ENCODE data around the gene ADGRB2. TPM values are rescaled to one million over a fixed set of nuclear protein-coding genes. Genes with fewer than 3 reads are reported as not detected.
A peak's percentile ranks its signal among the peaks of the same experiment; 100 is the strongest.

The ADGRB2 gene
- total and polyA plus RNA-seq, 3 donors from 2014 or later, result 11.8 to 18.0 (median 15.7) TPM

- H3K4me1 ChIP-seq, result no peaks in the 10 kb centered on the region
- H3K9me3 ChIP-seq, result no peaks in the 10 kb centered on the region
- TF ChIP-seq CTCF (IDR thresholded peaks at IDR 0.05), result no peak
- no peaks in the 10 kb centered on the region for H3K36me3 ChIP-seq (ENCODE audit: low read depth, missing control alignments)
- H3K4me3 ChIP-seq, result peak overlapping the region in 1 of 2 donors; percentile 63
- H3K27ac ChIP-seq, result peak overlapping the region in 1 of 2 donors; percentile 19
- H3K27me3 ChIP-seq, result no peaks in the 10 kb centered on the region
- no peak for DNase-seq
- intact Hi-C loops (cut with DNase I; ENCODE audit: low total_unique reads), result loop anchor here (10.0 kb wide), 1 partner anchor 123 kb away; no protein-coding TSS in a partner anchor
- 38 to 43% methylated on average over 1 of the region's 1 CpG for WGBS, 2 donors
Measured at GRCh38 chr1:31787786-31788137, 23.6 kb upstream of the ADGRB2 start.

DNA sequence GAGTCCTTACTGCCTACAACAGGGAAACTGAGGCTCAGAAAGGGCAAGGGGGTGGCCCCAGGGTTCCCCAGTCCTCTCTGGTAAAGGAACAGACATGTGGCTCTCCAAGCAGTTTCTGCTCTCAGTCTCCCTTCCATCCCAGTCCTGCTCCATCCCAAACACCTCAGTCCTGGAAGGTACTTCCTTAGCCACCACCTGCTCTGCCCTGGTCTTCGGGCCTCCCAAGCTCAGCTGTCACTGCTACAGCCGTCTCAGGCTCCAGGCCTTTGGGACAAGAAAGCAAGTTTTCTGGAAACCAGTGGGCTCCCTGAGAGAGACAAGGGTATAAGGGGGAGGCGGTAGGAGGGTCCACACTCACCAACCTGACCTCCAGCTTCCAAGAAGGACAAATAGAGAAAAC lies 23.1 kb upstream of the ADGRB2 start:
- intact Hi-C loops (cut with DNase I; ENCODE audit: low total_unique reads), result loop anchor here (10.0 kb wide), 1 partner anchor 122 kb away; no protein-coding TSS in a partner anchor
- 75 to 89% methylated on average over 3 of the region's 3 CpGs for WGBS, 2 donors
- peaks cover 4% of the 10 kb centered on the region for H3K4me1 ChIP-seq

DNA sequence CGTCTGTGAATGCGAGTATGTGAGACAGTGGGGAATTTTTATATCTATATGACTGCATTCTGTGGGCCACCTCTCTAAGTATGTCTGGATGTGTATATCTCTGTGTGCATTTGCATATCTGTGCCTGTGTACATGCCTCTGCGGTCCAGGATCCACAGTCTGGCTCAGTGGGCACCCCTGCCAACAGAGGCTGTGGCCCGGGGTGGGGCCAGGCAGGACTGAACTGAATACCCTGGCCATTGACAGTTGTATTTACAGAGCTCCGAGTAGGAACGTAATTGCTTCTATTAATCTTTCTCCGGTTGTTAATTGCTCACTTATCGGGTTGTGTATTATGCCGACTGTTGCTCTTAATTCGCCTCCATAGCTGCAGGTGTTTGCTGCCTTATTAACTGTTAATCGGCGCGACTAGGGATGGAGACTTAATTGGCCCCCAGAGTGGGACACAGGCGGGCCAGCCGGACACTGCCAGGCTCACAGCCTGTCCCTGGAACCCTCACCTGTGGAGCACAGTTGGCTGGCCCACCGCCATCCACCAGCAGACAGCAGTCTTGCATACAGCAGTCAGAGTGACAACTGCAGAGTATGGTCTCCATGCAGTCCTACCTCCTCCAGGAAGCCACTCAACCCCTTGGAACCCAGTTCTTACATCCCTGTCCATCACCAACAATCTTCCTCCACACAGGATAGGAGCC lies 22.4 kb upstream of the ADGRB2 start:
- intact Hi-C loops (cut with DNase I; ENCODE audit: low total_unique reads), result loop anchor here (10.0 kb wide), 1 partner anchor 122 kb away; no protein-coding TSS in a partner anchor
- no peaks in the 10 kb centered on the region for H3K9me3 ChIP-seq
- DNase-seq, result no peak
- H3K4me1 ChIP-seq, result peaks cover 10% of the 10 kb centered on the region
- TF ChIP-seq POLR2A (IDR thresholded peaks at IDR 0.05) (no peak), CTCF (IDR thresholded peaks at IDR 0.05) (no peak)
- 84 to 88% methylated on average over 12 to 16 of the region's 16 CpGs for WGBS, 2 donors
- no peaks in the 10 kb centered on the region for H3K36me3 ChIP-seq (ENCODE audit: low read depth, missing control alignments)
- no peak overlapping the region for H3K27ac ChIP-seq
- H3K27me3 ChIP-seq, result no peaks in the 10 kb centered on the region
- H3K4me3 ChIP-seq, result no peak overlapping the region

More for the DNA sequence above, 23.1 kb upstream of the ADGRB2 start:
- H3K27ac ChIP-seq, result no peak overlapping the region
- no peaks in the 10 kb centered on the region for H3K9me3 ChIP-seq
- DNase-seq, result no peak
- H3K27me3 ChIP-seq, result no peaks in the 10 kb centered on the region
- H3K36me3 ChIP-seq (ENCODE audit: low read depth, missing control alignments), result no peaks in the 10 kb centered on the region
- no peak overlapping the region for H3K4me3 ChIP-seq
- TF ChIP-seq POLR2A (IDR thresholded peaks at IDR 0.05) (no peak), CTCF (IDR thresholded peaks at IDR 0.05) (no peak)

DNA sequence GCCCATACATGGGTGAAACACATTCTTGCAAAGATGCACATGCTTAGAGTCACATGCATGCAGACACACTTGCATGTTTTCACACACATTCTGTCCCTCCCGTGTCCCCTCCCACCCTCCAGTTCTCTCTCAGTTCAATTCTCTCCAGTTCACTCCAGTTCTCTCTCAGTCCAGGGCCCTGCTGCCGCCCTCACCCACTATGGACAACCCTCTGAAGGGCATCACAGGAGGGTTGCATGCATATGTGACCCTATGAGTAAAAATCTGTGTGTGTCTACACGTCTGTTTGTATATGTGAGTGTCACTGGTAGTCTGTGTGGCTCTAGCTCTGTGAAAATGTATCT lies 21.8 kb upstream of the ADGRB2 start:
- no peak overlapping the region for H3K4me3 ChIP-seq
- intact Hi-C loops (cut with DNase I; ENCODE audit: low total_unique reads), result loop anchor here (10.0 kb wide), 1 partner anchor 121 kb away; no protein-coding TSS in a partner anchor
- H3K27ac ChIP-seq, result no peak overlapping the region
- no peaks in the 10 kb centered on the region for H3K27me3 ChIP-seq
- no peaks in the 10 kb centered on the region for H3K36me3 ChIP-seq (ENCODE audit: low read depth, missing control alignments)
- WGBS, 2 donors, result 83 to 84% methylated on average over 3 of the region's 3 CpGs
- DNase-seq, result no peak
- no peak for TF ChIP-seq CTCF (IDR thresholded peaks at IDR 0.05)
- TF ChIP-seq POLR2A (IDR thresholded peaks at IDR 0.05), result no peak
- H3K4me1 ChIP-seq, result peaks cover 12% of the 10 kb centered on the region
- no peaks in the 10 kb centered on the region for H3K9me3 ChIP-seq
